Suprapubic skin (tissue), 4 donors: ENCODE data around the gene TMEM132D. TPM values are rescaled to one million over a fixed set of nuclear protein-coding genes. Genes with fewer than 3 reads are reported as not detected.
A peak's percentile ranks its signal among the peaks of the same experiment; 100 is the strongest.
"Not testable (repeated sequence)": the region's sequence is repeated elsewhere in the genome, so short reads cannot be mapped to it uniquely, and the experiment has no call there.

Experiments used
- DNase-seq, 2 donors: peaks; one replicate each; pipeline ENCODE4 v3.0.0-alpha.2; 2019; ENCODE audit warnings: low spot score in 2 of 2
- H3K27ac ChIP-seq: fragments of 200-600 bp; sonication (generic); one replicate; pipeline ENCODE4 v1.5.1; 2019
- H3K27me3 ChIP-seq: fragments of 200-600 bp; sonication (generic); one replicate; pipeline ENCODE4 v1.5.1; 2019
- H3K36me3 ChIP-seq: fragments of 200-600 bp; sonication (generic); one replicate; pipeline ENCODE4 v1.5.1; 2019
- H3K4me1 ChIP-seq: fragments of 200-600 bp; sonication (generic); one replicate; pipeline ENCODE4 v1.5.1; 2019
- H3K4me3 ChIP-seq: fragments of 200-600 bp; sonication (generic); one replicate; pipeline ENCODE4 v1.5.1; 2019; ENCODE audit warnings: mild to moderate bottlenecking
- H3K9me3 ChIP-seq: fragments of 200-600 bp; sonication (generic); one replicate; pipeline ENCODE4 v1.5.1; 2019
- EP300 ChIP-seq: sonication (generic); formaldehyde crosslinking; IDR thresholded peaks from one replicate; pipeline ENCODE4 v1.6.1; 2017; ENCODE audit warnings: antibody characterized with exemption
- POLR2A ChIP-seq, 2 donors: fragments of 450-650 bp; IDR thresholded peaks; one replicate each; pipeline ENCODE4 v1.6.1; 2017; ENCODE audit warnings: antibody characterized with exemption in 2 of 2, mild to moderate bottlenecking in 2 of 2, moderate library complexity in 2 of 2
- POLR2AphosphoS5 ChIP-seq, 3 donors: sonication (generic); formaldehyde crosslinking; IDR thresholded peaks; one replicate each; pipeline ENCODE4 v1.6.1; 2017; ENCODE audit warnings: antibody characterized with exemption in 3 of 3
- WGBS: methylation state at CpG from one replicate; pipeline ENCODE4 v1.1.5; 2018; 5-methylcytosine and 5-hydroxymethylcytosine counted together
- total RNA-seq, 4 donors: library from RNA; depleted of rRNA; stranded (reverse); fragments of >200 nt; gene quantifications; one replicate each; pipeline ENCODE4 v1.1.0, GENCODE V29; 2016
- TF ChIP-seq, protein P1 (sequence below), 2 donors: fragments of 200-600 bp in 1 of 2; fragments of 450-650 bp in 1 of 2; sonication (generic) in 1 of 2; IDR thresholded peaks; one replicate each; pipeline ENCODE4 v1.5.1; 2016 to 2019; ENCODE audit warnings: antibody characterized with exemption in 2 of 2, mild to moderate bottlenecking in 1 of 2, moderate library complexity in 1 of 2

The TMEM132D gene
- total RNA-seq, 4 donors from 2014 or later, result 0.10 to 0.64 TPM; not detected in 2

- TF ChIP-seq POLR2A (IDR thresholded peaks at IDR 0.05), result no peak
- no peak for TF ChIP-seq EP300
- TF ChIP-seq, protein P1, sequence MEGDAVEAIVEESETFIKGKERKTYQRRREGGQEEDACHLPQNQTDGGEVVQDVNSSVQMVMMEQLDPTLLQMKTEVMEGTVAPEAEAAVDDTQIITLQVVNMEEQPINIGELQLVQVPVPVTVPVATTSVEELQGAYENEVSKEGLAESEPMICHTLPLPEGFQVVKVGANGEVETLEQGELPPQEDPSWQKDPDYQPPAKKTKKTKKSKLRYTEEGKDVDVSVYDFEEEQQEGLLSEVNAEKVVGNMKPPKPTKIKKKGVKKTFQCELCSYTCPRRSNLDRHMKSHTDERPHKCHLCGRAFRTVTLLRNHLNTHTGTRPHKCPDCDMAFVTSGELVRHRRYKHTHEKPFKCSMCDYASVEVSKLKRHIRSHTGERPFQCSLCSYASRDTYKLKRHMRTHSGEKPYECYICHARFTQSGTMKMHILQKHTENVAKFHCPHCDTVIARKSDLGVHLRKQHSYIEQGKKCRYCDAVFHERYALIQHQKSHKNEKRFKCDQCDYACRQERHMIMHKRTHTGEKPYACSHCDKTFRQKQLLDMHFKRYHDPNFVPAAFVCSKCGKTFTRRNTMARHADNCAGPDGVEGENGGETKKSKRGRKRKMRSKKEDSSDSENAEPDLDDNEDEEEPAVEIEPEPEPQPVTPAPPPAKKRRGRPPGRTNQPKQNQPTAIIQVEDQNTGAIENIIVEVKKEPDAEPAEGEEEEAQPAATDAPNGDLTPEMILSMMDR (IDR thresholded peaks at IDR 0.05), result no peak
- no peaks in the 10 kb centered on the region for H3K27me3 ChIP-seq
- DNase-seq, result no peak
- no peak overlapping the region for H3K4me3 ChIP-seq
- 83% methylated on average over 5 of the region's 5 CpGs for WGBS
- no peaks in the 10 kb centered on the region for H3K4me1 ChIP-seq
- peaks cover 4% of the 10 kb centered on the region for H3K9me3 ChIP-seq
- no peak overlapping the region for H3K27ac ChIP-seq
- no peaks in the 10 kb centered on the region for H3K36me3 ChIP-seq
These were observed 362.9 kb downstream of the TMEM132D start for GRCh38 chr12:129540954-129541353.

DNA sequence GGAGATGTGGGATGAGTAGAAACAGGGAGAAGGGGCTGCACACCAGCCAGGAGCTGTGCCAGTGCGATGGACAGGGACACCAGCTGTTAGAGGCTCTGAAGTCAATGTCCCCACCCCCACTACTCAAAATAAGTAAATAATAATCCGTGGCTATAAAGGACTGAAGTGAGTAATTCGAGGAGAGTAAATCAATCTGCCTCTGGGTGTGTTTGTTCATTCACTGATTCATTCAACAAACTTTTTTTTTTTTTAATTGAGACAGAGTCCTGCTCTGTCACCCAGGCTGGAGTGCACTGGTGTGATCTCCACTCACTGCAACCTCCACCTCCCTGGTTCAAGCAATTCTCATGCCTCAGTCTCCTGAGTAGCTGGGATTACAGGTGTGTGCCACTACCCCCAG is 363.6 kb downstream of the TMEM132D start:
- H3K4me1 ChIP-seq, result no peaks in the 10 kb centered on the region
- TF ChIP-seq EP300 (no peak), POLR2A (IDR thresholded peaks at IDR 0.05) (no peak), POLR2AphosphoS5 (IDR thresholded peaks at IDR 0.05) (no peak)
- TF ChIP-seq, protein P1 (IDR thresholded peaks at IDR 0.05), result no peak
- no peaks in the 10 kb centered on the region for H3K36me3 ChIP-seq
- H3K27me3 ChIP-seq, result no peaks in the 10 kb centered on the region
- WGBS, result 55% methylated on average over 3 of the region's 3 CpGs
- no peak for DNase-seq
- H3K4me3 ChIP-seq, result no peak overlapping the region
- no peak overlapping the region for H3K27ac ChIP-seq
- H3K9me3 ChIP-seq, result peaks cover 4% of the 10 kb centered on the region

GRCh38 chr12:129538724-129539335 is 365.0 kb downstream of the TMEM132D start:
- not testable (repeated sequence) for H3K4me3 ChIP-seq, H3K27me3 ChIP-seq, H3K9me3 ChIP-seq, H3K36me3 ChIP-seq, H3K27ac ChIP-seq, H3K4me1 ChIP-seq
- peak in 1 of 2 donors; percentile 55 for DNase-seq
- WGBS, result 87% methylated on average over 15 of the region's 15 CpGs

DNA sequence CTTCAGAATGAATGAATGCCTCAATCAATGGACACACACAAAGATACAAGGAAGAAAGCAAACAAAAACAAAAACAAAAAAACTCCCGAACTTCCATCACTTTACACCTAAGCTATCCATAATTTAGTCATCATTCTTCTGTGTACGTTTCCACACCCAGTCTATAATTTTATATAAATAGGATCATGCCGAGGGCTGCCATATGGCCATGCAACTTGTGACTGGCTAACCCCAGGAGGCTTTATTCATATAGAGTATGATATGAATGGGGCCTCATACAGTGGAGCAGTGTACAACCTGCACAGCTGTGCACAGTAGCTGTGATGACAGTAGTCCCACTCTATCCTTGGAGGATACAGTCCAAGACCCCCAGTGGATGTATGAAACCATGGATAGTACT is 365.7 kb downstream of the TMEM132D start:
- no peaks in the 10 kb centered on the region for H3K4me1 ChIP-seq
- WGBS, result 50% methylated on average over 3 of the region's 3 CpGs
- TF ChIP-seq, protein P1 (IDR thresholded peaks at IDR 0.05), result no peak
- TF ChIP-seq POLR2AphosphoS5 (IDR thresholded peaks at IDR 0.05), result no peak
- TF ChIP-seq EP300, result no peak
- no peak for TF ChIP-seq POLR2A (IDR thresholded peaks at IDR 0.05)

GRCh38 chr12:129534966-129535750 is 368.7 kb downstream of the TMEM132D start:
- H3K4me1 ChIP-seq, result no peaks in the 10 kb centered on the region
- TF ChIP-seq EP300 (no peak), POLR2A (IDR thresholded peaks at IDR 0.05) (no peak)
- no peaks in the 10 kb centered on the region for H3K36me3 ChIP-seq
- H3K9me3 ChIP-seq, result peaks cover 4% of the 10 kb centered on the region
- H3K27me3 ChIP-seq, result no peaks in the 10 kb centered on the region
- no peak overlapping the region for H3K27ac ChIP-seq
- H3K4me3 ChIP-seq, result no peak overlapping the region
- DNase-seq, result no peak
- 91% methylated on average over 3 of the region's 3 CpGs for WGBS

More for the DNA sequence above, 365.7 kb downstream of the TMEM132D start:
- H3K9me3 ChIP-seq, result peaks cover 4% of the 10 kb centered on the region
- no peak for DNase-seq
- no peaks in the 10 kb centered on the region for H3K27me3 ChIP-seq
- H3K27ac ChIP-seq, result no peak overlapping the region
- no peak overlapping the region for H3K4me3 ChIP-seq
- no peaks in the 10 kb centered on the region for H3K36me3 ChIP-seq

DNA sequence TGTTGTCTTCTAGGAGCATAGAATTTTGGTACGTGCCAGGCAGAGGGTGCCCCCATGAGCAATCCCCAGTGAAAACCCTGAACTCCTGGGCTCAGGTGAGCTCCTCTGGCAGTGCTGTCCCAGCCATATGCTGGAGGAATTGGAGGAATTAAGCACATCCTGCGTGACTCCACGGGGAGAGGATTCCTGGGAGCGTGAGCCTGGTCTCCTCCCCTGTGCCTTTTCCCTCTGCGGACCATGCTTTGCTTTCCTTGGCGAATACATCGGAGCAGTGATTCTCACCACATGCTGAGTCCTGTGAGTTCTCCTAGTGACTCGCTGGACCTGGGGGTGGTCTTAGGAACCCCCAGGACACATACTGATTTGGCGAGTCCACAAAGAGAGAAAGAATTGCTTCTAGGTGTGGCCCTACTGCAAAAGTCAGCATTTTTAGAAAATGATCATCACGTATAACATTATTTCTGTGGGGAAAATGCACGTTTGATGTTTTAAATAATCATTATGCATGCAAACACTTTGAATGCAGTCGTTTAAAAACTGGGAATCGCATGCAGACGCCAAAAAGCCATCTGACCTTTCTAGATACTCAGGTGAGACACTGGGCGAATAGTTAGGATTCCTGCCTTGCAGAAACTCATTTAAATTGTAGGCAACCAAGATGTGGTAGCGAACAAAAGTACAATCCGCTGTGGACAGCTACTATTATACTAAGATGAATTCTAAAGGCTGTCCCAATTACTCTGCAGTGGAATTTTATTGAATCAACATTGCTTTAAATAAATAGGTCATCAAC is 370.9 kb downstream of the TMEM132D start:
- WGBS, result 52% methylated on average over 17 of the region's 17 CpGs
- H3K4me3 ChIP-seq, result no peak overlapping the region
- H3K27ac ChIP-seq, result no peak overlapping the region
- H3K36me3 ChIP-seq, result no peaks in the 10 kb centered on the region
- no peaks in the 10 kb centered on the region for H3K4me1 ChIP-seq
- no peaks in the 10 kb centered on the region for H3K9me3 ChIP-seq
- TF ChIP-seq, protein P1 (IDR thresholded peaks at IDR 0.05), result no peak
- no peak for TF ChIP-seq EP300
- TF ChIP-seq POLR2AphosphoS5 (IDR thresholded peaks at IDR 0.05), result no peak
- TF ChIP-seq POLR2A (IDR thresholded peaks at IDR 0.05), result no peak
- no peak for DNase-seq
- no peaks in the 10 kb centered on the region for H3K27me3 ChIP-seq
